Mucosa of rectum (tissue), 2 donors: ENCODE measurements around the gene GZMM.

Experiments used
- H3K27ac ChIP-seq, 2 donors: one replicate each; pipeline ENCODE4 v1.7.0; 2013; ENCODE audit warnings: inconsistent platforms in 2 of 2, low read depth in 2 of 2, low read length in 2 of 2
- H3K27me3 ChIP-seq, 2 donors: one replicate each; pipeline ENCODE4 v1.7.0; 2013; ENCODE audit warnings: low read length in 2 of 2; ENCODE audit not compliant: control insufficient read depth in 2 of 2, insufficient read depth in 2 of 2
- H3K36me3 ChIP-seq, 2 donors: one replicate each; pipeline ENCODE4 v1.7.0; 2013; ENCODE audit warnings: low read length in 2 of 2; ENCODE audit not compliant: control insufficient read depth in 2 of 2, insufficient read depth in 2 of 2
- H3K4me1 ChIP-seq, 2 donors: one replicate each; pipeline ENCODE4 v1.7.0; 2013; ENCODE audit warnings: low read length in 2 of 2, mild to moderate bottlenecking in 1 of 2; ENCODE audit not compliant: control insufficient read depth in 2 of 2, insufficient read depth in 2 of 2
- H3K4me3 ChIP-seq, 2 donors: one replicate each; pipeline ENCODE4 v1.7.0; 2013; ENCODE audit warnings: low read length in 2 of 2
- H3K9ac ChIP-seq, 2 donors: one replicate each; pipeline ENCODE4 v1.7.0; 2013; ENCODE audit warnings: low read length in 2 of 2, low read depth in 1 of 2, mild to moderate bottlenecking in 1 of 2
- H3K9me3 ChIP-seq, 2 donors: one replicate each; pipeline ENCODE4 v1.7.0; 2013; ENCODE audit warnings: low read length in 2 of 2; ENCODE audit not compliant: control insufficient read depth in 2 of 2
- donor health status: healthy.
- donor health status: Normal muscosa, but diverticular disease.

GZMM gene

GRCh38 chr19:512547-513365 lies 31.1 kb upstream of the GZMM start:
- Histone ChIP-seq H3K36me3 (peaks cover 2 to 5% of the 10 kb centered on the region in 2 donors), H3K9me3 (no peaks in the 10 kb centered on the region), H3K9ac (no peak overlapping the region), H3K4me1 (peaks cover 26 to 29% of the 10 kb centered on the region in 2 donors), H3K4me3 (no peak overlapping the region), H3K27ac (no peak overlapping the region), H3K27me3 (peaks cover 4 to 10% of the 10 kb centered on the region in 2 donors)

DNA sequence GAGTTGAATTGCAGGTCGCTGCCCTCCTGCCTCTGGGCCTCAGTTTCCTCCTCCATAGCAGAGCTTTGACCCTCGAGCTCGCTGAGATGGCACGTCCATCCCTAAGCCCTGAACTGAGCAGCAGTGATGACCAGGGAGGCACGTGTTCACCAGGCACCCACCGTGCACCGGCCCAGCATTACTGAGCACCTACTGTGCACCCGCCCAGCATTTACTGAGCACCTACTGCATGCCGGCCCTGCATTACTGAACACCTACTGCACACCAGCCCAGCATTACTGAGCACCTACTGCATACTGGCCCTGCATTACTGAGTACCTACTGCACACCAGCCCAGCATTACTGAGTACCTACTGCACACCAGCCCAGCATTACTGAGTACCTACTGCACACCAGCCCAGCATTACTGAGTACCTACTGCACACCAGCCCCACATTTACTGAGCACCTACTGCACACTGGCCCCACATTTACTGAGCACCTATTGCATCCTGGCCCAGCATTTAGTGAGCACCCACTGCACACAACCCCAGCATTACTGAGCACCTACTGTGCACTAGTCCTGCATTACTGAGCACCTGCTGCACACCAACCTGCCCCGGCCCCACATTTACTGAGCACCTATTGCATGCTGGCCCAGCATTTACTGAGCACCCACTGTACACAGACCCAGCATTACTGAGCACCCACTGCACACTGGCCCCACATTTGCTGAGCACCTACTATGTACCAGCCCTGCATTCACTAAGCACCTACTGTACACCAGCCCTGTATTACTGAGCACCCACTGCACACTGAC lies 30.3 kb upstream of the GZMM start:
- H3K36me3 ChIP-seq: peaks cover 2 to 5% of the 10 kb centered on the region in 2 donors
- H3K27ac ChIP-seq: no peak overlapping the region
- peaks cover 18 to 21% of the 10 kb centered on the region in 2 donors for H3K4me1 ChIP-seq
- no peaks in the 10 kb centered on the region for H3K9me3 ChIP-seq
- no peak overlapping the region for H3K9ac ChIP-seq
- H3K27me3 ChIP-seq: peaks cover 4 to 10% of the 10 kb centered on the region in 2 donors
- H3K4me3 ChIP-seq: no peak overlapping the region

- peaks cover 17 to 18% of the 10 kb centered on the region in 2 donors for H3K4me1 ChIP-seq
- no peak overlapping the region for H3K27ac ChIP-seq
- H3K27me3 ChIP-seq: peaks cover 4 to 10% of the 10 kb centered on the region in 2 donors
- H3K4me3 ChIP-seq: no peak overlapping the region
- H3K9me3 ChIP-seq: no peaks in the 10 kb centered on the region
- no peak overlapping the region for H3K9ac ChIP-seq
- H3K36me3 ChIP-seq: peaks cover 2 to 5% of the 10 kb centered on the region in 2 donors
Measured at GRCh38 chr19:514166-514663, 29.6 kb upstream of the GZMM start.

- Histone ChIP-seq H3K4me3 (no peak overlapping the region), H3K9me3 (no peaks in the 10 kb centered on the region), H3K27me3 (peaks cover 4 to 10% of the 10 kb centered on the region in 2 donors), H3K9ac (no peak overlapping the region), H3K4me1 (no peaks in the 10 kb centered on the region), H3K27ac (no peak overlapping the region), H3K36me3 (peaks cover 0 to 2% of the 10 kb centered on the region in 2 donors)
Measured at GRCh38 chr19:517721-518597, 25.9 kb upstream of the GZMM start.

GRCh38 chr19:518598-519231 lies 25.1 kb upstream of the GZMM start:
- H3K9ac ChIP-seq: no peak overlapping the region
- H3K27ac ChIP-seq: no peak overlapping the region
- no peaks in the 10 kb centered on the region for H3K9me3 ChIP-seq
- peaks cover 4 to 8% of the 10 kb centered on the region in 2 donors for H3K27me3 ChIP-seq
- peaks cover 0 to 2% of the 10 kb centered on the region in 2 donors for H3K36me3 ChIP-seq
- no peaks in the 10 kb centered on the region for H3K4me1 ChIP-seq
- no peak overlapping the region for H3K4me3 ChIP-seq

DNA sequence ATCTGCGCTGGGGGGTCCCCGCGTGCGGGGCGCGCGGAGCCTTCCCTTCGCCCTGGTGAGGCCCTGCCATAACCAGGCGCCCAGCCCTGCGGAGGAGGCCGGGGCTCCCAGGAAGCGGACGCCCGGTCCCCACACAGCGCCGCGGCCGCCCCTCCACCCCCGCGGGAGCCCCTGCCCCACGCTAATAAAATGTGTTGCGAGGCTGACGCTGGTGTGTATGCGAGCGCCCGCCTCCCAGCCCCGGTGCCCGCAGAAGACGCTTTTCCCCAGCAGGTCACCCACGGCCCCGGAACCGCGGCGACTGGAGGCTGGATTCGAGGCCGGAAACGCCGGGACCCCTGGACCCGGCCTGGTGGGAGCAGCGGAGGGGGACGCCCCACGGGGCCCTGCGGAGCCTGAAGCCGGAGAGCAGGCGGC lies 24.4 kb upstream of the GZMM start:
- H3K9ac ChIP-seq: no peak overlapping the region
- no peak overlapping the region for H3K27ac ChIP-seq
- H3K9me3 ChIP-seq: no peaks in the 10 kb centered on the region
- H3K4me3 ChIP-seq: no peak overlapping the region
- H3K27me3 ChIP-seq: peaks cover 0 to 2% of the 10 kb centered on the region in 2 donors
- H3K36me3 ChIP-seq: no peaks in the 10 kb centered on the region
- no peaks in the 10 kb centered on the region for H3K4me1 ChIP-seq

DNA sequence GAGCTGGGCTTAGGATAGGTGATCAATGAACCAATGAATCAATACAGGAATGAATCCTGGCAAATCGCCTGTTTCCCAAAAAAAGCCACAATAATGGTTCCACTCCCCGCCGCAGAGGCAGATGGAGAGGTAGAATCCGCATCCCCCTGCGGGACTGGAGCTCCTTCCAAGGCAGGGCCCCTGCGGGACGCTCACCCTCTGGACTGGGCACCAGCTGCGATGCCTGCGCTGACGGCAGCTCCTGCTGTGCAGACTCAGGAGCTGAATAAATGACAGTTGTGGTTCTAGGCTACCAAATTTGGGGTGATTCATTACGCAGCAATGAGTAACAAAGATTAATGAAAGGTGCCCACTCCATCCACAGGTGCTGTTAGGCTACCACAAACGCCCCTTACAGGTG lies 21.1 kb upstream of the GZMM start:
- Histone ChIP-seq H3K27ac (no peak overlapping the region), H3K4me1 (no peaks in the 10 kb centered on the region), H3K27me3 (peaks cover 0 to 3% of the 10 kb centered on the region in 2 donors), H3K9ac (no peak overlapping the region), H3K36me3 (no peaks in the 10 kb centered on the region), H3K9me3 (no peaks in the 10 kb centered on the region), H3K4me3 (no peak overlapping the region)

- Histone ChIP-seq H3K4me3 (no peak overlapping the region), H3K36me3 (no peaks in the 10 kb centered on the region), H3K9ac (no peak overlapping the region), H3K27me3 (peaks cover 0 to 3% of the 10 kb centered on the region in 2 donors), H3K4me1 (no peaks in the 10 kb centered on the region), H3K9me3 (no peaks in the 10 kb centered on the region), H3K27ac (no peak overlapping the region)
Measured at GRCh38 chr19:524062-524674, 19.7 kb upstream of the GZMM start.

GRCh38 chr19:525029-525428 lies 18.8 kb upstream of the GZMM start:
- Histone ChIP-seq H3K9ac (no peak overlapping the region), H3K27ac (no peak overlapping the region), H3K9me3 (no peaks in the 10 kb centered on the region), H3K4me1 (no peaks in the 10 kb centered on the region), H3K36me3 (no peaks in the 10 kb centered on the region), H3K4me3 (no peak overlapping the region), H3K27me3 (peaks cover 0 to 3% of the 10 kb centered on the region in 2 donors)
